HAP-1 (cell line): ENCODE data around the gene PSMC3.
A peak's percentile ranks its signal among the peaks of the same experiment; 100 is the strongest.

ENCODE experiments used
- DNase-seq, 2 experiments: peaks; one replicate each; pipeline ENCODE4 v3.0.0-alpha.2; 2016 to 2020; ENCODE audit warnings: low spot score in 2 of 2
- H3K27me3 ChIP-seq: fragments of 250-450 bp; sonication (Bioruptor Pico); 2 replicates; pipeline ENCODE4 v1.5.1; 2020; ENCODE audit warnings: low read depth, mild to moderate bottlenecking, moderate library complexity
- H3K36me3 ChIP-seq: fragments of 250-450 bp; sonication (Bioruptor Pico); replicated peaks from 2 replicates; pipeline ENCODE4 v1.5.1; 2020; ENCODE audit warnings: mild to moderate bottlenecking
- H3K4me1 ChIP-seq: fragments of 250-450 bp; sonication (Bioruptor Pico); 2 replicates; pipeline ENCODE4 v1.5.1; 2020; ENCODE audit warnings: mild to moderate bottlenecking
- H3K4me3 ChIP-seq: fragments of 250-450 bp; sonication (Bioruptor Pico); 2 replicates; pipeline ENCODE4 v1.5.1; 2020; ENCODE audit warnings: mild to moderate bottlenecking, moderate library complexity
- H3K9me3 ChIP-seq: fragments of 250-450 bp; sonication (Bioruptor Pico); 2 replicates; pipeline ENCODE4 v1.5.1; 2020; ENCODE audit warnings: mild to moderate bottlenecking, moderate library complexity
- in situ Hi-C: fragments of 300-500 bp; cut with MboI; formaldehyde crosslinking; loops from 3 replicates; pipeline ENCODE4 v1.14.3; 2020; ENCODE audit warnings: low sequenced_read_pairs, inconsistent platforms, mixed read lengths

PSMC3 gene

DNA sequence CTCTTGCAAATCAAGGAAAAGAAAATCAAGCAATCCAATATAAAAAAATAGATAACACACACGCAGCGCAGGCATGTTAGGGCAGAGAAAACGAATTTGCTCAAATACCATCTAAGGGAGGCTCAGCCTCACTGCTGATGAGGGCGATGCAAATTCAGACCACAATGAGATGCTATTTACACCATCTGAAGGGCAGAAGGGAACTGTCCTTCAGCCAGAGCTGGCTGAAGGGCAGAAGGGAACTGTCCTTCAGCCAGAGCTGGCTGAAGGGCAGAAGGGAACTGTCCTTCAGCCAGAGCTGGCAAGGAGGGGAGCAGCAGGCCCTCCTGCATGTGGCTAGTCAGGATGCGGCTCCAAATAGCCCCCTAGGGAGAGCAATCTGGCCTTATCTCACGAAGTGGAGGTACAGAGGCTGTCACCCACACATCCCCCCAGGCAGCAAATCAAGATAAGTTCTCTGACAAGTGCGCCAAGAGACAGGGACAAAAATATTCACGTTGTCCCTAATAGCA is 25.4 kb downstream of the PSMC3 start:
- Histone ChIP-seq H3K36me3 (no peaks in the 10 kb centered on the region), H3K4me1 (peaks cover 6% of the 10 kb centered on the region), H3K27me3 (no peaks in the 10 kb centered on the region), H3K4me3 (no peak overlapping the region), H3K9me3 (no peaks in the 10 kb centered on the region)
- DNase-seq = no peak
- in situ Hi-C loops = no loop called here

DNA sequence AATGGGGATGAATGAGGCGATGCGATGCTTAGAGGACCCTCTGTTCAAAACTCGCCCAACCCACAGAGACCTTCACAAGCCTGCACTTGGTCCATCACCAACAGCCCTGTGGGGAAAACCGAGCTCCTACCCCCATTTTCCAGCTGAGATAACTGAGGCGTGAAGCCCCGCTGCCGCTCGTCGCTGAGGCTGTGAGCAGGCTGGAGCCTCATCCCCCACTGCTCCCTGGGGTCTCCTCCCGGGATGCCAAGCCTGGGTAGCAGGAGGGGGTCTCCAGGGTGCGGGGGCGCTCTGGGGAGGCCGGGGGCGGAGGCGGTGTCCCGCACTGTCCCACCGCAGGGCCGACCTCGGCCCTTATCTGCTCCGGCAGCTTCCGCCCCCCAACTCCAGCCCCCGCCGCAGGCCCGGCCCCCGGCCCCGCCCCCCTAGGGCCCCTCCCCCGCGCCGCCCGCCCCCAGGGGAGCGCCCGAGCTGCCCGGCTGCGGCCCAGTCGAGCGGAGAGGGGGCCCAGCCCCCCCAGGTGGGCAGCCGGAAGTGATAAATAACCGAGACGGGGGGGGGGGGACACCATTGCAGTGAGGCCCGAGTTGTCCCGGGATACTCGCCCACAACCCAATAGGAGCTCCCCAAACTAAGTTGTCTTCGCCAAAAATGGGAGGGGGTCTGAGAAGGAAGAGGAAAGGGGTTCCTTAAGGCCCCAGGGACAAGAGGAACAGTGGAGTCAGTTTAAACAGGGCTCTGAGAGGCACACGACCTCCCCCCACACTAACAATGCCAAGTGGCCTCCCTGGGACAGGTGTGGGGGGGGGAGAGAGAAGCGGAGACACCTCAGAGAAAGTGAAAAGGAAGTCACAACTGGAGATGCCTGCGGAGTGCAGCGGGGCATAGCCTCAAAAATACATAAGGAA is 26.1 kb downstream of the PSMC3 start:
- peak overlapping the region; percentile 31 for H3K4me3 ChIP-seq
- in situ Hi-C loops = no loop called here
- no peaks in the 10 kb centered on the region for H3K27me3 ChIP-seq
- no peaks in the 10 kb centered on the region for H3K36me3 ChIP-seq
- H3K9me3 ChIP-seq = no peaks in the 10 kb centered on the region
- H3K4me1 ChIP-seq = peaks cover 6% of the 10 kb centered on the region
- peak in 1 of 2 experiments; percentile 52 for DNase-seq

DNA sequence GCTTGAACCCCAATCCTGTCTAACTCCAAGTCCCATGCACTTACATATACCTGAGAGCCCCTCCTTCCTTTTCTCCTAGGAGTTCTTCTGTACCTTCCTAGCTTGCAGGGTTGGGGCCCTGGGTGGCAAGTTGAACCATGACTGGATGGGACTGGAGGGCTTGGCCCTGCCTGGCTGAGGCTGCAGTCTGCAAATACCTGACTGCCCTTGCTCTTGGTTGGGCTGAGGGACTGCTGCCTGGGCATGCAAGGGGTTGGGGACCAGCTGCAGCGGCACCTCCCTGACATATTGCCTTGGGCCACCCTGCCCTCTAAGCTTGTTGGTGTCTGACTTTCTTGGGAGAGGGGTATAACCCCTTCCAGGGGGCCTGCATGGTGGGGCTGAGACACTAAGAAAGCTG is 27.7 kb downstream of the PSMC3 start:
- Histone ChIP-seq H3K4me3 (no peak overlapping the region), H3K27me3 (no peaks in the 10 kb centered on the region), H3K36me3 (no peaks in the 10 kb centered on the region), H3K9me3 (no peaks in the 10 kb centered on the region), H3K4me1 (peaks cover 6% of the 10 kb centered on the region)
- in situ Hi-C loops = no loop called here
- no peak for DNase-seq

DNA sequence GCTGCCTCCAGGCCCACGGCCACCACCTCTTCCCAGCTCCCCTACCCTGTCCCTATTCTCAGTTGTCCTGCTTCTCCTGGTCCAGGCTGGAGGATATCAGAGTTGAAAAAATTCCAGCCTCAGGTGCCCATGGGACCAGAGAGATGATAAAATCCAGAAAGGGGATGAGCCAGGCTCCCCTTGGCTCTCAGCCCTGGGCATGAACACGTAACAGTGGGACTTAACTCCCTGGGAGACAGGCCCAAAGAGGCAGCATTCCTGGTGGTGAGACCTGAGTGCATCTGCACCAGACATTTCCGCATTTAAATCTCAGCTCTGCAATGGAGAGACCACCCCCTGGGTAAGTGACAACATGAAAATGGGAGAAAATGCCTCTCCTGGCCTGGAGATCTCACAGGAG is 28.2 kb downstream of the PSMC3 start:
- Histone ChIP-seq H3K4me3 (no peak overlapping the region), H3K9me3 (no peaks in the 10 kb centered on the region), H3K4me1 (peaks cover 6% of the 10 kb centered on the region), H3K36me3 (no peaks in the 10 kb centered on the region), H3K27me3 (no peaks in the 10 kb centered on the region)
- in situ Hi-C loops = no loop called here
- no peak for DNase-seq

DNA sequence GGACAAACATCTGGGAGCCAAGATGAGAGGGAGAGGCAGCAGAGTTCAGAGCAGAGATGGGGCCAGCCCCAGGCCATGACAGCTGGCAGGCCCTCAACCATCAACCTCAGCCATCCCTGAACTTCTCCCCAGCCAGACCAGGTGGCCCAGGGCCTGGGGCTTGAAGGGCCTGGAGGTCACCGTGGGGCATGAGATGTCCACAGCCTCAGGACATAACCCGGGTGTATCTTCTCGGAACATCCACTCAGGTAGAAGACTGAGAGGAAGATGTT is 30.3 kb downstream of the PSMC3 start:
- no peak overlapping the region for H3K4me3 ChIP-seq
- no peaks in the 10 kb centered on the region for H3K27me3 ChIP-seq
- H3K9me3 ChIP-seq = no peaks in the 10 kb centered on the region
- no peaks in the 10 kb centered on the region for H3K36me3 ChIP-seq
- peaks cover 6% of the 10 kb centered on the region for H3K4me1 ChIP-seq
- DNase-seq = no peak
- in situ Hi-C loops = no loop called here

DNA sequence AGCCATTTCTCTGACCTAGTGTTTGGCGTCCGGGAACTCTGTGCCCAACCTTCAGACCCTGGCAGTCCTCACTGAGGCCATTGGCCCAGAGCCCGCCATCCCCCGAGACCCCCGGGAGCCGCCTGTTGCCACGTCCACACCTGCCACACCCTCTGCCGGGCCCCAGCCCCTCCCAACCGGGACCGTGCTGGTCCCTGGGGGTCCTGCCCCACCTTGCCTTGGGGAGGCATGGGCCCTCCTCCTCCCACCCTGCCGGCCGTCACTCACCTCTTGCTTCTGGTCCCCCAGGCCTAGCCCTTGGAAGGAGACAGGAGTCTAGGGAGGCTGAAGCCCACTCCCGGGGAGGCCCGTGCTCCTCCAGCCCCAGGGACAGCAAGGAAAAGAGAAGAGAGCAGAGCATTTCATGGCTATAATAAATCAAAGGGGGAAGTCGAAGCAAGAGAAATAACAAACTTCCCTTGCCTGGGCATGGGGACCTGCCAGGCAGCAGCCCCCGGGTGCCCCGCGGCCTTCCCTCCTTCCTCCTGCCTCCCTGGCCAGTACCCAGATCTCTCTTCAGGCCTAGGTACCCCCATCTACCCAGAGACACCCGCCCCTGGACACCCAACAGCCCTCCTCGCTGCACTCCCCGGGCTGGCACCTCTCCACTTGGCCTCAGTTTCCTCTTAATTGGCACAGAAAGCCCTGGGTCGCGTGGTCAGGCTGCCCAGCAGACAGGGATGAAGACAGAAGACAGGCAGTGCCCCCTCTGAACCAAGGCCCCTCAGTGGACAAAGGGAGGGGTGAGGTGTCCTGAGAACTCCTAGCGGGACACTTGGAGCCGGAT is 30.8 kb downstream of the PSMC3 start:
- peaks cover 6% of the 10 kb centered on the region for H3K4me1 ChIP-seq
- DNase-seq = no peak
- H3K27me3 ChIP-seq = no peaks in the 10 kb centered on the region
- H3K9me3 ChIP-seq = no peaks in the 10 kb centered on the region
- in situ Hi-C loops = no loop called here
- H3K4me3 ChIP-seq = no peak overlapping the region
- no peaks in the 10 kb centered on the region for H3K36me3 ChIP-seq

DNA sequence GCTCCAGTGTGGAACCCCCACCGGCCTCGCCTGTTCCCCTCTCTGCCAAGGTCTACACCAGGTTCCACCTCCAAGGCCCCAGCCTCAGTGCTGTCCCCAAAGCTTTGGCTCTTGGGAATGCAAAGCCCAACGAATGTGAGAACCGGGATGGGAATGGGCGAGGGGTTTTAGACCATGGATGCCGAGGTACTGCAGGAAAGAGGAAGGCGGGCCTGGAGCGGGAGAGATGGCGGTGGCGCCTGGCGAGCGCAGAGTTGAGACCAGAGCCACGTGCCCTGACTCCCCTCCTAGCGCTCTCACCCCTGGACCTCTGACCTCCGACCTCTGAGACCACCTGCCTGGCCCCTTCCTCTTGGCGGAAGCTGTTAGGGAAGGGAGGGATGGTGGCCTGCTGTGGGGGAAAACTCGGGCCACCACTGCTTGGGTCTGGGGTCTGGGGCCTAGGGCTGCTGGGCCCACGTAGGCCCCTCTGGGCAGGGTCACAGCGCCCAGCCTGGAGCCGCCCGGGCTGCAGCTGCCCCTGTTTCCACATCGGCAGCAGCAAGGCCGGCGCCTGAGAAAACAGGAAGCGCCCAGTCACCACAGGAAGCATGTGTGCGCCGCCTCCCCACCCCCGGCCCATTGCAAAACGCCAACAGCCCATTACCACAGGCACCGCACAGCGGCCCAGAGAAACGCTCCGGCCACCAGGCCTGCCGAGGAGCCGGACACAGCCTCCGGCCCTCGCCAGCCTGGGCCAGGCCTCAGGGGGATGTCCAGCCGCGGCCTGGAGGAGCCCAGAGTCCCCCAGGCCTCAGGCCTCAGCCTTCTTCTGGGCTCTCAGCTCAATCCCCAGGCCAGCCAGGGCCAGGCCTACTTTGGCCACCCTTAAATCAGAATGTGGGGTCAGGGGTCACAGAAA is 31.7 kb downstream of the PSMC3 start:
- Histone ChIP-seq H3K36me3 (no peaks in the 10 kb centered on the region), H3K9me3 (no peaks in the 10 kb centered on the region), H3K4me3 (no peak overlapping the region), H3K4me1 (peaks cover under 1% of the 10 kb centered on the region), H3K27me3 (no peaks in the 10 kb centered on the region)
- no peak for DNase-seq
- in situ Hi-C loops = no loop called here

DNA sequence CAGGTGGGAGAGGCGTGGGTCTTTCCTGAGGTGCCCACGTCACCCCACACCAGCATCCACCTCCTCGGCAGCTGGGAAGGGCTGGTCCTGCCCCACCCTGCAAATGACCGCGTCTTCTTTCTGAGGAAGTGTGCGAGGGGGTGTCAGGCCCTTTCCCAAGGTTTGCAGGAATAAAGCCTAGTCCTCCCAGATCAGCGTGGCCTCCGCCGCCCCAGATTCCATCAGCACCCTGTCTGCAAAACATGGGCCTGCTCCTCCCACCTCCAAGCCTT is 32.3 kb downstream of the PSMC3 start:
- Histone ChIP-seq H3K36me3 (no peaks in the 10 kb centered on the region), H3K27me3 (no peaks in the 10 kb centered on the region), H3K4me3 (no peak overlapping the region), H3K9me3 (no peaks in the 10 kb centered on the region), H3K4me1 (no peaks in the 10 kb centered on the region)
- no peak for DNase-seq
- in situ Hi-C loops = no loop called here

DNA sequence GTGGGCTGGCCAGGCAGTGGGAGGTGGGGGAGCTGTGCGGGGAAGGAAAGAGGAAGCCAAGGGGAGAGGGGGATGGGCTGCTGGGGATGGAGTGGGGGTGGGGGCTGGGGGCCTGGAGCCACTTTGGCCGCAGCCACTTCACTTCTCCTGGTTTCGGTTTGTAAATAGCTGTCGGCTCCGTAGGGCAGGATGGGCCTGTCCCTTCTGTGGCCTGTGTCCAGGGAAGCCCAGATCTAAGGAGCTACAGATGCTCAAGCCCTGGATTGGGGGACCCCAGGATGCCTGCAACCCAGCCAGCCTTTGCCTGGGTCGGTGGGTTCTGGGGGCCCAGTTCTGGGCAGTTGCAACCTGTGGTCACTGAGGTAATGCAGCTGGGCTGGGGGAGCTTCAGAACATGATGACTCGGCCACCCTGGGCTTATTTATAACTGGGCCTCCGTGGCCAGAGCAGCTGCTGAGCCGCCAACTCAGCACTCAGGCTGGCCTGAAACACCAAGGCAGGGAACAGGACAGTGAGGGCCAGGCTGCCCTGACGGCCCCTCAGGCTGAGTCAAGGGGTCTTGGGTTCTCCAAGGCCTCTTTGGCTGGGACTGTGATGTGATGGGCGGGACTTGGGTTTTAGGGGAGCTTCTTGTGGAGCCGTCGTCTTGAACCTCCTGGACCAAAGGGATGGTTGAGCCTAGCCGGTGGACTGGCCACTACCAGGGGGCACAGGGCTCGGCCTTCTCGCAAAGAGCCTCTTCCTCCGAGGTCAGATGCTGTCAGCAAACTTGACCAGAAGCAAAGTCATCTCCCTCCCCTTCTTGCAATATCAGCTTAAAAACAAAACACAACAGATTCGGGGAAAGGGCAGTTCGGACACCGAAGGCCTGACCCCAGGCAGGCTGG is 32.8 kb downstream of the PSMC3 start:
- Histone ChIP-seq H3K36me3 (no peaks in the 10 kb centered on the region), H3K4me3 (no peak overlapping the region), H3K9me3 (no peaks in the 10 kb centered on the region), H3K4me1 (no peaks in the 10 kb centered on the region), H3K27me3 (no peaks in the 10 kb centered on the region)
- DNase-seq = no peak
- in situ Hi-C loops = no loop called here

DNA sequence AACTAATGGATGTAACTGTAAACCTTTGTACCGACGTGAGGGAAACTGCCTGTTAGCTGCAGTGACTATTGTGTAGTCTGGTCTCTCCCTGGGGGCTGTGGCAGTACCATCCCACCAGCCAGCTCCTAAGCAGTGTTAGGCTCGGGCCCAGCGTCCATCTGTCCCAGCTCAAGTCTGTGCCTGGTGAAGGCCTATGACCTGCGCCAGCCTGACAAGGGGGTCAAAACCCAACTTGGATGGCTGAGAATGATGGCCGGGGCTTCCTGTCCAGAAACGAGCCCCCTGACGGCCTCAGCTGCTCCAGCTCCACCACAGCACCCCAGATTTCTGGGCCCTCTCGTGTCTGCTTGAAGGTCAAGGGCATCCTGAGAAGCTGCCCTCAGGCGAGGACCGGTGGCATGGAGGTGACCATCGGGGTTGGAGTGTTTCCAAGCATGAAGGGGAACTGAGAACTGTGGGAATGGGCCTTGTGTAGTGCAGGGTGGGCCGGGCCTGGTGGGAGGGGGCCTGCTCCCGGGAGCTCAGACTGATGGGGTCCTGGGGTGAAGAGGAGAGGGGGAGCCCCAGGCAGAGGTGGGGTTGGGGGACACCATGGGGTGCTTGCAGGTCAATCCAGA is 33.6 kb downstream of the PSMC3 start:
- DNase-seq = no peak
- in situ Hi-C loops = no loop called here
- no peaks in the 10 kb centered on the region for H3K27me3 ChIP-seq
- H3K9me3 ChIP-seq = no peaks in the 10 kb centered on the region
- H3K36me3 ChIP-seq = no peaks in the 10 kb centered on the region
- H3K4me1 ChIP-seq = no peaks in the 10 kb centered on the region
- no peak overlapping the region for H3K4me3 ChIP-seq

DNA sequence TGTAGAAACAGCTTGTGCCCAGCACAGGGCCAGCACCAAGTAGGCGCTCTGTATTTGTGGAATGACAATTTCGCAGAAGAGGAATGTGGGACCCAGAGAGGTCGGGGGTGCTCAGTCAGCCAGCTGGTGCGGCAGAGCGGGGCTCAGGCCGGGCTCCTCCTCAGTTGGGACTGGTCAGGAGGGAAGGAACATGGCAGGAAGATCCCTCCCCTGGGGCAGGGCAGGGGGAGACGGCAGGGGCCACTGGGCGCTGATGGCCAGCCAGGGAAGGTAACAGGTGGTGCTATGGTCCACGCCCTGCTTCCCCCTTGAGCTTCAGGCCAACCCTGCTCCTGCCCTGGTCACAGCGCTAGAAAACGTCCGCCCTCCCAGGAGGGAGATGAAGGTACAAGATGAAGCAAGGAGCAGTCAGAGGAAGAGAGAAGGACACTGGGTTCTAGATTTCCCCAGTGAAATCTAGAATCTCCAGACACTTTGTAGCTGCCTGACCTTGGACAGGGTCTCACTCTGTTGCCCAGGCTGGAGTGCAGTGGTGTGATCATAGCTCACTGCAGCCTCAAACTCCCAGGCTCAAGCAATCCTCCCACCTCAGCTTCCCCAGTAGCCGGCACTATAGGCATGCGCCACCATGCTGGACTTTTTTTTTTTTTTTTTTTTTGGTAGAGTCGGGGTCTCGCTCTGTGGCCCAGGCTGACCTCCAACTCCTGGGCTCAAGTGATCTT is 34.4 kb downstream of the PSMC3 start:
- Histone ChIP-seq H3K4me1 (no peaks in the 10 kb centered on the region), H3K4me3 (no peak overlapping the region), H3K9me3 (no peaks in the 10 kb centered on the region), H3K27me3 (no peaks in the 10 kb centered on the region), H3K36me3 (no peaks in the 10 kb centered on the region)
- DNase-seq = no peak
- in situ Hi-C loops = no loop called here

DNA sequence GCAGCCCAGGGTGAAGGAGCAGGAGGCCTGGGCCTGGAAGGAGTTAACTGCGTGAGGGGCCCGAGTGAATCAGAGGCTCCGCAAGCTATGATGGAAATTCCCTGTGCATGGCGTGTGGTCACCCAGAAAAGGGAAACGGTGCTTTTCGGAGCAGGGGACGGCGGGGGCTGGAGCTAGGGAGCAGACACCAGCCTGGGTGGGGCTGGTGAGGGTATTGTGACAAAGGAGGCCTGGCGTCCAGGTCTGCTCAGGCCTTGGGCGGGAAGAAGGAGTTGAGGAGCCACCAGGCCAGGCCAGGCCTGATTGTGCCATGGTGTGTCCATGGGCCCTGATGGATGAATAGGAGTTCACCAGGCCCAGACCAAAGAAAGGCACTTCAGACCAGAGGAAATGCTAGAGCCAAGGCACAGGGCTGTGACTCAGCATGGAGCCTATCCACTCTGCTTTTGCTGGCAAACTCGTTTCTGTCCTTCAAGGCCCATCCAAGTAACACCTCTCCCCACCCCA is 35.1 kb downstream of the PSMC3 start:
- in situ Hi-C loops = no loop called here
- DNase-seq = no peak

More for the DNA sequence above, 35.1 kb downstream of the PSMC3 start:
- Histone ChIP-seq H3K4me3 (no peak overlapping the region), H3K9me3 (no peaks in the 10 kb centered on the region), H3K27me3 (no peaks in the 10 kb centered on the region), H3K4me1 (no peaks in the 10 kb centered on the region), H3K36me3 (no peaks in the 10 kb centered on the region)
